HG03108 (cell line): Measurements from ENCODE around the gene NAA25.
"Not testable (repeated sequence)": the region's sequence is repeated elsewhere in the genome, so short reads cannot be mapped to it uniquely, and the experiment has no call there.

ENCODE experiments used
- ATAC-seq: cut with Tn5 transposase; IDR thresholded peaks from one replicate; pipeline ENCODE4 v1.9.1; 2021; ENCODE audit warnings: moderate library complexity; ENCODE audit not compliant: unreplicated experiment

The NAA25 gene

GRCh38 chr12:112010415-112011344 lies 97.9 kb downstream of the NAA25 start:
- no peak for ATAC-seq

- ATAC-seq = not testable (repeated sequence)
Measured at GRCh38 chr12:112009596-112009995, 99.0 kb downstream of the NAA25 start.

DNA sequence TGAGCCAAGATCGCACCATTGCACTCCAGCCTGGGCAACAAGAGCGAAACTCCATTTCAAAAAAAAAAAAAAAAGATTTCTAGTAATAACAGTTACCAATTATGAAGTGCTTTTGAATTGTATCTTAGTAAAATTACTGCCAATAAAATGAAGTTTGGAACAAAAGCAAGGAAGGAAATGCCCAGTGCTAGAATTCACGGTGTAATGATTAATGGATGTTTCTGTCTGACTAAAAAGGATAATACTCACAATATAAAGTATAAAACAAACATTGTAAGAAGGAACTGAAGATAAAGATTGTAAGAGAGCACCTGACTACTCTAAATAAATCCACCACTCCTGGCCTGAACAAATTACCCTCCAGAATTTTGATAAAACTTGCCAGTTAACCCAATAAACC lies 99.7 kb downstream of the NAA25 start:
- ATAC-seq = no peak

GRCh38 chr12:112007945-112008344 lies 100.6 kb downstream of the NAA25 start:
- no peak for ATAC-seq

- no peak for ATAC-seq
Measured at GRCh38 chr12:112005419-112006395, 102.9 kb downstream of the NAA25 start.

DNA sequence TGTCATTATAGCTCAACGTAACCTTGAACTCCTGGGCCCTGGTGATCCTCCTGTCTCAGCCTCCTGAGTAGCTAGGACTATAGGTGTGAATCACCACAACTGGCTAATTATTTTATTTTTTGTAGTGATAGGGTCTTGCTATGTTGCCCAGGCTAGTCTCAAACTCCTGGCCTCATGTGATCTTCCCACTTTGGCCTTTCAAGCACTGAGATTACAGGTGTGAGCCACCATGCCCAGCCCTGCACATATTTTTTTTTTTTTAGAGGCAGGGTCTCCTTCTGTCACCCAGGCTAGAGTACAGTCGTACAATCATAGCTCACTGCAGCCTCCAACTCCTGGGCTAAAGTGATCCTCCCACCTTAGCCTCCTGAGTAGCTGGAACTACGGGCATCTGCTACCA lies 104.5 kb downstream of the NAA25 start:
- no peak for ATAC-seq

GRCh38 chr12:112001576-112001975 lies 107.0 kb downstream of the NAA25 start:
- no peak for ATAC-seq

DNA sequence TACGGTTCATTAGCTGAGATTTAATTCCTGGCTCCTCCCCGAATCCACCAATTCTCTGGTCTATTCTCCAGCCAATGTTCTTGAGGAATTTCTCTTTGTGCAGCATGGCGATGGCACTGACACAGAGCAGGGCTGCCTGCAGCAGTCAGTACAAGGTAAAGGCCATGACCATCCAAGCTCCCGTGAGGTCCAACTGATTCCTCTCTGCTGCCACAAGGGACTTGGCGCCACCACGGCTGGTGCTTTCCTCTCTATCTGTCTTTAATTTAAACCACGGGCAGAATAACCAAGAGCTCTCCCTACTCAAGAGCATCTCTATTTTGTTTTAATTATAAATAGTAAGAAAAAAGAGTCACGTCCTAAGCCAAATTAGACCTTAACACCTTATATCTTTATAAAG lies 107.8 kb downstream of the NAA25 start:
- ATAC-seq = no peak

GRCh38 chr12:111999129-111999528 lies 109.5 kb downstream of the NAA25 start:
- ATAC-seq = not testable (repeated sequence)

- no peak for ATAC-seq
Measured at GRCh38 chr12:111998015-111998414, 110.6 kb downstream of the NAA25 start.

DNA sequence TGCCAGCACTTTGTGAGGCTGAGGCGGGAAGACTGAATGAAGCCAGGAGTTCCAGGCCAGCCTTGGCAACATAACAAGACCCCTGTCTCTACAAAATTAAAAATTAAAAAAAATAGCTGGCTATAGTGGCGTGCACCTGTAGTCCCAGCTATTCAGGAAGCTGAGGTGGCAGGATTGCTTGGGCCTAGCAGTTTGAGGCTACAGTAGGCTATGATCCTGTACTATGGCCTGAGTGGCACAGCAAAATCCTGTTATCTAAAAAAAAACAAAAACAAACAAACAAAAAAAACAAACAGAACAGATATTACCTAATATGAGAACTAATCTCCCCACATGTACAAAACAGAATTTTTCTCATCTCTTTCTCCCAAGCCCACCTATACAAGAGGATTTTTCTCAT lies 111.3 kb downstream of the NAA25 start:
- ATAC-seq = no peak

GRCh38 chr12:111995782-111996480 lies 112.7 kb downstream of the NAA25 start:
- no peak for ATAC-seq

DNA sequence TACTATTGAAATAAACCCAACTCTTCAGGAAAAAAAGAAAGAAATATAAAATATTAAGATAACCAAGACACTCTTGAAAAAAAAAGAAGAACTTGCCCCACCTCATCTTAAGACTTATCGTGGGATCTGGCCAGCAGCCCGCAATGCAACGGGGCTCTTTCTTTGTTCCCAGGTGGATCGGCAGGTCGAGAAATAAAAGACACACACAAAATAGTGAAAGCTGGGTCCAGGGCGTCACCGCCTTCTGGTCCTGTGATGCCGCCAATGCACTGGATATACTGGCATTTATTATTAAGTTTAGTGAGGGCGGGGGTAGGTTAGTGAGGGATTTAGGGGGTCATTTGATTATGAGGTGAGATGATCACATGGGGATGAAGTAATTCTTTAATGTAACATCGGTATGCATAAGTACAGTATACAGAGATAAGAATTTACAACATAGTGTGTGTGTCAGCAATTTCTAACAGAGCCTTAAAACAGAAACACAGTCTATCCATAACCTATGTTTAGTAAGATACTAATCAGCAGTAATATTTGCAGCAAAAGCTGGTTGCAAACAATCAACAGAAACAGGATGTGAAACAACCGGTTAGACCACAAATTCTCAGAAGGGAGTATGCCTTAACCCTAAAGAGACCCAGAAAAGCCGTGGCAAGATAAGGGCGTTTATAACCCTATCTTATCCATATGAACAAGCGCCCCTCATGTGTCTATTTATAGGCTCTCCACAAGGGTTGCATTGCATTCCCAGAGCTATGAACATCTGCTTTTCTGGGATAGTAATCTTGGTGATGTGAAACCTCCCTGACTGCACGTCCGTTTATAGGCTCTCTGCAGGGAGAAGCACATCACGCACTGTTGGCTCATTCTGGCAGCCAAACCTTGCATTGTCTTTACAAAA lies 114.1 kb downstream of the NAA25 start:
- not testable (repeated sequence) for ATAC-seq

DNA sequence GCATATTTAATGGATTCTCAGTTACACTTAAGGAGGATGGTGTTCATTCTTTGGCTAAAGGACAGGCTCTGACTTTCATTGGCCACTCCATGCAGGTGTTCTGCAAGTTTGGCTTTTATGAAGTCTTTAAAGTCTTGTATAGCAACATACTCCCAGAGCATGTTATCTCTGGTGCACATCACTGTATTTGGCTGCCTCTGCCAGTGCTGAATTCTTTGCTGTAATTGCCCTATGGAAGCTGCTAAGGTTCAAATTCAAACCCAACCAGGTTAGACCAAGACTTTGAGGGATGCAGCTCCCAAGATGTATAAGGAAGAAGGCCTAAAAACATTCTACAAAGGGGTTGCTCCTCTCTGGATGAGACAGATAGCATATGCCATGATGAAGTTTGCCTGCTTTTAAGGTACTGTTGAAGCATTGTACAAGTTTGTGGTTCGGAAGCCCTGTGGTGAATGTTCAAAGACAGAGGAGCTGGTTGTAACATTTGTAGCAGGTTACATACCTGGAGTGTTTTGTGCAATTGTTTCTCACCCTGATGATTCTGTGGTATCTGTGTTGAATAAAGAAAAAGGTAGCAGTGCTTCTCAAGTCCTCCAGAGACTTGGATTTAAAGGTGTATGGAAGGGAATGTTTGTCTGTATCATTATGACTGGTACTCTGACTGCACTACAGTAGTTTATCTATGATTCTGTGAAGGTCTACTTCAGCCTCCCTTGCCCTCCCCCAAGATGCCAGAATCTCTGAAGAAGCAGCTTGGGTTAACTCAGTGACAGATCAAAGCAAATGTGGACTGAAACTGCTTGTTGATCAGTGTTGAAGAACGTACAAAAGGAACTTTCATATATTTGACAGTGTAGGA lies 115.1 kb downstream of the NAA25 start:
- no peak for ATAC-seq

DNA sequence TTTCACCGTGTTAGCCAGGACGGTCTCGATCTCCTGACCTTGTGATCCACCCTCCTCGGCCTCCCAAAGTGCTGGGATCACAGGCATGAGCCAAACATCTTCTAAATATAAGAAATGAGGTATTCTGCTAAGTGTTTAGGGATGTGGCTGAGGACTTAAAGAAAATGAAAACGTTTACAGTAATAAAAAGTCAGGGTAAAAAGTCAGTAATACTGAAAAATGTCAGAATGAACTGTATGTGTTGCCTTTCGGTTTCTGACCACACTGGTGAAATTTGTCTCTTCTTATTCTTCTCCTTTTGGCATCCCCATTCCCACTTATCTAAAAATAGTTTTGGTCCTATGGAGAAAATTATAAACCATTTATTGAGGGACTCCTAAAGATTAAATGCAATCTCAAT lies 116.1 kb downstream of the NAA25 start:
- no peak for ATAC-seq

GRCh38 chr12:111991946-111992345 lies 116.6 kb downstream of the NAA25 start:
- no peak for ATAC-seq

GRCh38 chr12:111991535-111991934 lies 117.0 kb downstream of the NAA25 start:
- no peak for ATAC-seq

GRCh38 chr12:111984820-111985219 lies 123.8 kb downstream of the NAA25 start:
- ATAC-seq = no peak

DNA sequence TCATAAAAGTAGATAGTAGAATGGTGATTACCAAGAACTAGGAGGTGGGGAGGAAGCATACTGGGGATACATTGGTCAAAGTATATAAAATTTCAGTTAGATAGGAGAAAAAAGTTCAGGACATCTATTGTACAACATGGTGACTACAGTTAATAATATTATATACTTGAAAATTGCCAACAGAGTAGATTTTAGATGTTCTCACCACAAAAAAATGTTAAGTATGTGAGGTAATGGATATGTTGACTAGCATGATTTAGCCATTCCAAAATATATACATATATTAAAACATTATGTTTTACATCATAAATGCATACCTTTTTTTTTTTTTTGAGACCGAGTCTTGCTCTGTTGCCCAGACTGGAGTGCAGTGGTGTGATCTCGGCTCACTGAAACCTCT lies 126.6 kb downstream of the NAA25 start:
- ATAC-seq = no peak
